IPS-NIHi7 (cell line): ENCODE measurements around the gene TSNAX.
A peak's percentile ranks its signal among the peaks of the same experiment; 100 is the strongest.

Source experiments
- DNase-seq: peaks from one replicate; pipeline ENCODE4 v3.0.0; 2012; ENCODE audit warnings: mixed read lengths; ENCODE audit errors: extremely low spot score

Gene TSNAX

DNA sequence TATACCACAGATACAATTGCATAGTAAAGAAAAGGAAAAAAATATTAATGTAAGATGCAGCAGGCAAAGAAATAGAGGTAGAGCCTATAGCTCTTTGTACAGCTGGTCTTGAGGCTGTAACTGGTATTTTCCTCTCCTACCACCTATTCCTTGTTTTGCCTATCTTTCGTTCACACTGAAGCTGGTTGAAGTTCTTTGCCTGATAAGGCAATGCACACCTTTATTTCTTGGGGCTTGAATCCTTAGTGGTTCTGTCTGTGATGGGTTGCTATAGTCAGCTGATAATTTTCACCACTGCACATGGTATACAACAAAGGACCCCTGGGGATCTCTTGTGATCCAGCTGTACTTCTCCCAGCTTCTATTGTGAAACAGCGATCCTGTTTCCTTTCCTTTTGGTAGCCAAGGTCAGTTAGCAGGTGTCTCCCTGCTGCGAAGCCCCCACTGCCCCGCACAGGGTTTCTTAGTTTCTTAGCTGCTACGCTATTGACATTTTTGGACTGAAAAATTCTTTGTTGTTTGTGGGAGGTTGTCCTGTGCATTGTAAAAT, 9.9 kb upstream of the TSNAX start:
- DNase-seq: no peak

DNA sequence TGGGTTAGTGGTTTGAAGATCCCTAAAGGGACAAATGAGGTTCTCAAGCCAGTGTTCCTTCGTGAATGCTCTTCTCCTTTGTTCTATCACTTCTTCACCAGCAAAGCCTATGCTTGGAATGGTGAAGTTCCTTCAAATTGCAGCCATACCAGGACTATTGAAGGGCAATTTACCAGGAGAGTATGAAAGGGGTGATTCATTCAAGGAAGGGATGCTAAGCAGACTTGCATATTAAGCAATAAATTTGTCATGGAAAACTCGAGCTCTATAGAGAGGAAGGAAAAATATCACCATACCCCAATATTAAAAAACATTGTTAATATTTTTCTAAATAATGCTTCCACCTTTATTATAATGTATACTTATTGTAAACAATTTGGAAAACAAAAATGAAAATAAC, 9.3 kb upstream of the TSNAX start:
- DNase-seq: no peak

DNA sequence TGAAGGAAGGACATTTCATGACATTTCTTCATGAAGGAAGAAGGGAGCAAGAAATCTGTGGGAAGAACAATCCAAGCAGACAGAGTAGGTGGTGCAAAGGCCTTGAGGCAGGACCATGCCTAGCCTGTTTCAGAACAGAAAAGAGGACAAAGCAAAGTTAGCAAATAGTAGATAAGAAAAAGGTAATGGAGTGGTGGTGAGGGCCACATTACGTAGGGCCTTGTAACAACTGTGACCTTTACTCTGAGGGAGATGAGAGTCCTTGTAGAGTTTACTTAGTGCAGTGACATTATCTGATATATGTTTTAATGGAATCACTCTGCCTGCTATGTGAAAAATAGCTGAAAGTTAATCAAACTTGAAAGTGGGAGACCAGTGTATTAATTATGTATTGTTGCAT, 6.4 kb upstream of the TSNAX start:
- no peak for DNase-seq

DNA sequence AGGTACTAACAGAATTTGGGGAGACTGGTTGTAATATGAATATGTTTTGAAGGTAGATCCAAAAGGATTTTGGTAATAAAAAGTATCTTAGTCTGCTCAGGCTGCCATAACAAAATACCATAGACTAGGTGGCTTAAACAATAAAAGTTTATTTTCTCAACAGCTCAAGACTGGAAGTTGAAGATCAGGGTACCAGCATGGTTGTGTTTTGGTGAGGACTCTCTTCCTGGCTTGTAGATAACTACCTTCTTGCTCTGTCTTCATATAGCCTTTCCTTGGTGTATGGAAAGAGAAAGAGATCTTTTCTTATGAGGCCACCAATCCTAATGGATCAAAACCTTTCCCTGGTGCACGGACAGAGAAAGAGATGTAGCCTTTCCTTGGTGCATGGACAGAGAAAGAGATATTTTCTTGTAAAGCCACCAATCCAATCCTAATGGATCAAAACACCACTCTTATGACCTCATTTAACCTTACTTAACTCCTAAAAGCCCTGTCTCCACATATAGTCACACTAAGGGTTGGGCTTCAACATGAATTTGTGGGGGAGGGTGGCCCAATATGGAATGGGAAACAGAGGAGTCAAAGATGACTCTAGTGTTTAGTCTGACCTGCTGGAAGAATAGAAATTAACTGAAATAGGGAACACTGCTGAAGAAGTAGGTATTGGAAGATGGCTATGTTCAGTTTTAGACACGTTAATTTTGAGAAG, 5.4 kb upstream of the TSNAX start:
- DNase-seq: no peak

DNA sequence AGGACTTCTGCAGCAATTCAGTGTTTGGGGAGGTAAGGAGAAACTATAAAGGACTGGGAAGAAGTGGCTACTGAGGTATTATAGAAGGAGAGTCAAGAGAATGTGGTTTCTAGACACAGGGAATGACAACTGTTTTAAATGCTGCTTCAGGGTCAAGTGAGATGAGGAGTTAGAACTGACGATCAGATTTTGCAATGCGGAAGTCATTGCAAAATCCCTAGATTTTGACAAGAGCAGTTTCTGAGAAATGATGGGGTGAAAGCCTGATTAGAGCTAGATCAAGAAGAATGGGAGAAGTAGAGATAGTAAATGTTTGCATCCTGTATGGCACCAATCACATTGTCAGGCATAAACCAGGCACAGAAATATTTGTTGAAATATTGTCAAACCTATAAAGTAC, 4.7 kb upstream of the TSNAX start:
- DNase-seq: no peak

DNA sequence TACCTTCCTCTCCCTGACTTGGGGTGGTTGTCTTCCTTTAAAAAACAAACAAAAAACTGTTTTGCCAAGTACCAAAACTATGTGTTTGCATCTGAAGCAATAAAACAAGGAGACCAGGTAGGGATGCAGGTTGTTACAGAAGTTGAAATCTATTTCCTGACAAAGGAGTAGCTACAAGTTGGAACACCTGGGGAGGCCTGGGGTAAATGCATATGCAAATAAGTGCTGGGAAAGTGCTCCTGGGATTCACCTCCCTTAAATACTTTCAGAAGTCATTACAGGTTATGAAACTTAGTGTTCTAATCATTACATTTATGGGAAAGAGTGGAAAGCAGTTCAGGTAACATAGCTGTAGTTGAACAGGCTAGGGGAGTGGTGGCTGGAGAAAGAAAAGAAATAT, 1.9 kb upstream of the TSNAX start:
- peak; percentile 11 for DNase-seq

DNA sequence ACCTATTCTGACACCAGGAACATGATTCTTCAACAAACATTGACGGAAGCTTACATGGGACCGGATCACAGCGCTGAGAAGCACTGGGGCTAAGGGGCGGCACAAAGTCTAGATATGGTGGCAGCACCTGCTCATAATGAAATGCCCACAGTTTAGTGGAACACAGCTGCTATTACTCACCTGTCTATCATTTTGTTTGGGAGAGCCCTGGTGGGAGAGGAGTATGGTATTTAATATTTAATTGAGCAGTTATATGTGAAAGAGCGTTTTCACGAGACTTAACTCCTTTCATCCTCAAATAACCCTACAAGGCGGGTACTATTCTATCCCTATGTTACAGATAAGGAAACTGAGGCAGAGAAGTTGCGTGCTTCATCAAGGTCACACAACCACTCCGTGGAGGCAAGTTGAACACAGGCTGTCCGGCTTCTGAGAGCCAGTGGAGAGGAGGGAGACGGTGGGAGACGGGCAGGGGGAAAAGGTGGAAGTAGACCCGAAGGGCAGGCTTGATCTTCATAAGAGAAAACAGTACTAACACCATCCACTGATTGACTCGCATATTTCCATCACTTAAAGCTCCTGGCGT, 790 bp upstream of the TSNAX start:
- no peak for DNase-seq

DNA sequence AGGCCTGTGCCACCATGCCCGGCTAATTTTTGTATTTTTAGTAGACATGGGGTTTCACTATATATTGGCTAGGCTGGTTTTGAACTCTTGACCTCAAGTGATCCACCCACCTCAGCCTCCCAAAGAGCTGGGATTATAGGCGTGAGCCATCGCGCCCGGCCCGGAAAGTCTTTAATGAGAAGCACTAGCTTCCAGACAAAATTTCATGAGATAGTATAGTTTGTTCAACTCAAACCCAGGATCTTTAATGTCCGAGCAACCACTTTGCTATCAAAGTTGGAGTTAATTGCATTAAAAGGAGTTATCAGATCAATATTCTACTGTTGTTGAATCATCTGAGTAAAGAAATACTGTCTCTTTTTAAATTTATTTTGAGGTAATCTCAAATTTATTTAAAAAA, 4.8 kb downstream of the TSNAX start:
- no peak for DNase-seq

DNA sequence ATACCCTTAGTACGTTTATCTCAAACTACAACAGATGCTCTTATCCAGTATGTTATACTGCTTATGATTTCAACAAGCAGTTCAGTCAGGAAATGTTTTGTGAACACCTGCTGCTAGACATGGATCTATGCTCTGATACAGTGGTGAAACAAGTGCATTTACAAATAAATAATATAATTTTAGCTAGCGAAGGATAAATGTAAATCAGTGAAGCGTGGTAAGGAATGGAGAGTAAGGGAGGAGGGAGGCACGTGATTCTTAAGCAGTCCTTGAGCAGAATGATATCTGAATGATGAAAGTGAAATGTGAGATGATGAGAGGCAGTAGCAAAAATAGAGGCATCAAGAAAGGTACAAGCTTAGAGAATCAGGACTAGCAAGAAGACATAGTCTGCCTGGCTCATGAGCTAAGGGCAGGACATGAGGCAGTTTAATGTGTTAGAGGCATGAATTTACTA, 6.3 kb downstream of the TSNAX start:
- no peak for DNase-seq

DNA sequence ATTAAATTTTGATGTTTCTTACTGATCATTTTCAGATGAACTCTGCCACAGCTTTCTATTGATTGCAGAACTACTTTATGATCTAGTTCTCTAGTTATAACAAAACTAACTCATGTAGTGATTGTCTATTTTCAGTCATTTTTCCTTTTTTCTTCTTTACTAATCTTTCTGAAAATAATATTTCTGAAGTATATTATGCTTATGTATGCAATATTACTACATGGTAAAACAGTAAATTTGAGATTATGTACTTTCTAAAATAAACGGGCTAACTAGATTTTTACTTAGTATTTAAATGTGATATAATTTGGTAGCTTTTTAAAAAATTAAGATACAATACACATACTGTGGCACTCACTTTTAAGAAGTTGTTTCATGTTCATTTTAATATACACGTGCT, 7.6 kb downstream of the TSNAX start:
- DNase-seq: no peak

DNA sequence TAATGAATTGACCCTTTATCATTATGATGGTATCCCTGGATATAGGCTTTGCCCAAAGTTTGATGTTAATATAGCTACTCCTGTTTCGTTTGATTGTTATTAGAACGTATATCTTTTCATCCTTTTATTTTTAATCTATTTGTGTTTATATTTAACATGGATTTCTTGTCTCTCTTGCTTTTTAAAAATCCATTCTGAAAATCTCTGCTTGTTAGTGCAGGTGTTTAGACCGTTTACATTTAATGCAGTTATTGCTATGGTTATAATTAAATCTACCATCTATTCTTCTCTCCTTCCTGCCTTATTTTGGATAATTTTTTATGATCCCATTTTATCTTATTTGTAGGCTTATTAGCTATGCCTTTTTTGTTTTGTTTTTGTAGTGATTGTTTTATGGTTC, 12.4 kb downstream of the TSNAX start:
- DNase-seq: no peak

DNA sequence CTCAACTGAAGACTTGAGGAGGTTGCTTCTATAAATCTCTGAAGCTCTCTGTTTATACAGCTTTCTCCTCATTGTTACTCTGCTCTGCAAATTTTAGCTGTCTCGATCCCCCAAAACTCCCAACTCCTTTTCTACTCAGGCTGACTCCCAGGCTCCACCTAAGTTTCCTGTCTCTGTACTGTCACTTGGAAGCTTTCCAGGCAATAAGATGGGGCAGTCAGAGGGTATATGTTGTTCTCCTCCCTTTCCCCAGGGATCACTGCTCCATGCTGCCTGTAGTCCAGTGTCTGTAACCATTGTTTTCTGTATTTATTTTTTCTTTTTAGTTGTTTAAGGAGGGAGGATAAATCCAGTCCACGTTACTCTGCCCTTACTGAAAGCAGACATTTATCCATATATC, 13.4 kb downstream of the TSNAX start:
- DNase-seq: no peak

DNA sequence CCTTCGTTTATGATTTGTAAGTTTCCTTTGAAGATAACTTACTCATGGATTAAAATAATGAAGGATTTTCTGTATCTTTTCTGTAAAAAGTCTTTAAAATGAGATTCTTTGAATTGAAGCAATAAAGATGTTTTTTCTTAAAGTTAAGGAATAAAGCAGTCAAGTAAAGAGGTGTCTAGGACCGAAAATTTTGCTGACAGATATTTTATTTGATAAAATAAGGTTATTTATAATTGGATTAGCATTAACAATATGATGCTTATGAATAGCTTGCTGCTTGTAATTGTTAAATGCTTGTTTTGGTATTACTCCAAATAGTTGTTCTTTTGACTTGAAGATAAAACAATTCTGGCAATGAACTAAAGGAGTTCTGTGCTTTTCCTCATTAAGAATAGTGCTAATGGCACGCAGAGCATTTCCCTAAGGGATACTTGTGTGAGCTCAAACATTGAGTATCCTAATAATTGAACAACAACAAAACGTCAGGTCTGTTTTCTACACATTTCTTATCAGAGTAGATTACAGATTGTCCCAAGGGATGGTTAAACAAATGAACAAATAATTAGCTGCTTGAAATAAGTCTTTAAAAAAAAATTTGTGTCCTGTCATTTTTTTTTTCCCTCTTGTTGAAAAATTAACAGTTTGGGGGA, 16.6 kb downstream of the TSNAX start:
- no peak for DNase-seq

DNA sequence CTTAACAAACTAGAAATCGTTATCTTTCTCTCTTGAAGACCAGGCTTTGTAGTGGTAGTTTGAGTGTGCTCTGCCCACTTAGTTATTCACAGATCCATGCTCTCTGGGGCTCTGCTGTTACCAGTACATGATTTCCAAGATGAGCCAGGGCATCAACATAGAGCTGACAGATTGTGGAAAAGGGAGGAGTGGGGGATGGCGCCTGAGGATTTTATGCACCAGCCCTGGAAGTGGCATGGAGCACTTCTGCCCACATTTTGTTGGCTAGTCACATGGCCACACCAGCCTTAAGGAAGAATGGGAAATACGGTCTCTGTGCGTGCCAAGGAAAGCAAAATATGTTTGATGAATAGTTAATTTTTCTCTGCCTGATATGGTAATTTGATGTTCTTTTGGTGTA, 18.2 kb downstream of the TSNAX start:
- DNase-seq: no peak

DNA sequence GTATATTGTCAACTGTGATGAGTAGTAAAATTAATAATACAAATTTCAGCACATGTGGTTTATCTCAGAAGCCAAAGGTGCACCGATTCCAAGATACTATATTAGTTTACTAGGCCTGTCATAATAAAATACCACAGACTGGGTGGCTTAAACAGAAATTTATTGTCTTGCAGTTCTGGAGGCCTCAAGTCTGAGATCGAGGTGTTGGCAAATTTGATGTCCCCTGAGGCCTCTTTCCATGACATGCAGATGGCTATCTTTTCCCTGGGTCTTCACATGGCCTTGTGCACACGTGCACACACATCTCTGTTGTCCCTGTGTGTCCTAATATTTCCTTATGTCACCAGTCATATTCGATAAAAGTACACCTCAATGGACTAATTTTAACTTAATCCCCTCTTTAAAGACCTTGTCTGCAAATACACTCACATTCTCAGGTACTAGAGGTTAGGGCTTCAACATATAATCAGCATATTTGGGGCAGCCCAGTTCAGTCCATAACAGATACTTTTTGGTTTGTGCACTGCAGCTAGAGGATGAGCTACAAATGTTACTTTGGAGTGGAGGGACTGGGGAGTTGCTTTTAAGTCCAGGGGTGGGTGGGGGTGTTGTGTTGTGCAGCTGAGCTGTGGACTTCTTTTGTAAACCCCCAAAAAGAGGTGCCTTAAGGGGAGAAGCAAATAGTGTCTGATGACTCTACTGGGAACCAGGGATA, 21.4 kb downstream of the TSNAX start:
- DNase-seq: no peak

DNA sequence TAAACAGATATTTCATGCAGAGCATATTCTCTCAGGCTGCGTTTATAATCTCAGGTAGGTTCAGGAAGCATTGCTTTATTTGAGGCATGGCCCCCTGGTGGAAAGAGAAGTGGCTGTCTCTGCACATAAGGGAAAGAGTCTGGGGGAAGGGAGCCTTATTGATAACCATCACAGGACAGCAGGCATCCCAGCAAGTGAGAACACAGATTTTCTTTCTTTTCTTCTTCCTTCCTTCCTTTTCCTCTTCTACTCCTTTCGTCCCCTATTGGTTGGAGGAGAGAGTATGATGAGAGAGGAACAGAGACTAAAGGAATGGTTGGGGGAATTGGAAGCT, 21.9 kb downstream of the TSNAX start:
- peak; percentile 66 for DNase-seq

DNA sequence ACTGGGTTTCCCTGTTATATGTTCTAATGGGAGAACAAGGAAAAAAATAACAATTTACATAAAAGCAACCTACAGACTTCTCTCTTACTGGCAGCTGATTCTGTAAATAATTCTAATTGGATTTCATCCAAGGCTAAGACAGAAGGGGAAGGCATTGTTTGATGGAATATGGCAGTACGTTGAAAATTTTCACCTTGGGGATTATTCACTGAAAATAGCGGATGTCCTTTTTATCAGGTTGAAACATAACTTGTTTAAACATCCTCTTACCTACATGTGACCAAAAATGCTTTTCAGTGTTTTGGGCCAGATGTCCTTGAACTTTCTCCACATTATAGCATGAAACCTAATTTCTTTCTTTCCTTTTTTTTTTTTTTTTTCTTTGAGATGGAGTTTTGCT, 24.9 kb downstream of the TSNAX start:
- no peak for DNase-seq

DNA sequence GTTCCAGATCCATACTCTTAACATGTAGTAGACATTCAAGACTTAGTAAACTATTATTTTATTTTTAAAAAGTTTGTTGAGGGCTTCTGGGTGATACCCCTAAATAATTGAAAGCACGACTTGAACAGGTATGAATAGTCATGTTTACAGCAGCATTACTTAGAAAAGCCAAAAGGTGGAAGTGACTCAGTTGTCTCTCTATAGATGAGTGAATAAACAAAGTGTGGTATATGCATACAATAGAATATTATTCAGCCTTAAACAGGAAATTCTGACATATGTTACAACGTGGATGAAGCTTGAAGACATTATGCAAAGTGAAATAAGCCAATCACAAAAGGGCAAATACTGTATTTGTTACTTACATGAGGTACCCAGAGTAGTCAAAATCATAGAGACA, 26.5 kb downstream of the TSNAX start:
- no peak for DNase-seq

DNA sequence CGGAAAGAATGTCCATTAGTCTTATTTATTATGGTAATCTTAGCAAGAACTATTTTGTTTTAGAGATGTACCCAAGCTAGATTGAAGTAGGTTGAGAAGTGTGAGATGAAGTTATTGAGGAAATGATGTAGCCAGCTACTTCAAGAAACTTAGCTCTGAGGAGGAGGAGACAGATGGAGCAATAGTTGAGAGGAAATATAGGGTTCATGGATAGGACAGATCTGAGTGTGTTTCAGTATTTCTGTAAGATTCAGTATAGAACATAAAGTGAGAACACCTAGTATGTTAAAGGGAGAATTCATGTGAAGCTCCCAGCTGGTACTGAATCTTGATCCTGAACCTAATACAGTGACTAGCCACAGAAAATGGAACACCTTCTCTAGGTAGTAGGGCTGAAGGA, 28.9 kb downstream of the TSNAX start:
- no peak for DNase-seq

DNA sequence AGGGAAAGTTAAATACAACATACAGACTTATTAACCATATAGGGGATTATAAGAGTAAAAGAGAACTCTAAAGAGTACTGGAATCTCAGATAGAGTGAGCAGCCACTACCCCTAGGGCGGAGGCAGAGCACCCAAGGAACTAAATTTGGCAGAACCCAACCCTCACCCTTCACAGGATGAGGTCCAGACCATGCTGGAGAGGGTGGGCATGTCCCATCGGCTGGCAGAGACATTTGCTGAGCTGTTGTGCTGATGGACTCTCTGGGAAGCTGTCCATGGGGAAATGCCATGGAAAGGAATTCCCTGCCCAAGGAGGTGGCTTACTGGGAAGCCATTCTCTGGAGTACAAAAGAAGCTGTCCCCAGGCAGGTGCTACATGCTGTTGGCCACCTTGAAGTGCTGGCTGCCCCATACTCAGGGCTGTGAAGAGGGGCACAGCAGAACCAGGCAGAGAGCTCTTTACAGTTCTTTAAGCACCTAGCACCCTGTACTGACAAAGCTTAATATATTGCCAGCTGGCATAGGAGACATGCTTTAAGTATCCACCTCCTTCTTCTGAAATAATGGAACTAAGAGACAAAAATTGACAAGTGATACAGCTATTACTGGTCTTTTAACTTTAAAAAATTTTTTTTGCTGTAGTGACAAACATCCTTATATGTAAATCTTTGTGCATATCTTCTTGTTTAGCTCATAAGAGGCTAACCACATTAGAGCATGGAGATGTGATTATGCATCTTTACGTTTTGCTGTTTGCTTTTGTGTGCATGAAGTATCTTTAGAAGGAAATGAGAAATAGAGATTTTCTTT, 29.6 kb downstream of the TSNAX start:
- no peak for DNase-seq

DNA sequence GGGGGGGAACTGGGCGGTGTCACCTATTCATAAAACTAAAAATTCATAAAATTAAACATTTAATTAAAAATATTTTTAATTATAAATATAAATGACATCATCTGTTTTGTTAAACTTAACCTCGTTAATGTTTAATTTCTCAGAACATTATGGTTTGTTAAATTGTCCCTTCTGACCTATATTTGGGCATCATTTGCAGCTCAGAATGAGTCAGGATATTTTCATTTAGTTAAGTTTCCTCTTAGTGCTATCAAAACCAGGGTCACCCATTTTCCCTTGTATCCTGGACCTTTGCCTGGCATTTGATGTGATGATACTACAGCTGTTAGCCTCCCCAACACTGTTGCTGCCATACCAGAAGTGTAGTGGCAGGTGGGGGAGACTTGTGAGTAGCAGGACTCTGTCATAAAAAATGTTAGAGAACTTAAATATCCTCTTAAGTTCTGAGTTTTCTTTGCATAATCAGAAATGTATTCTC, 30.3 kb downstream of the TSNAX start:
- no peak for DNase-seq
